Stimulated activated CD8-positive, alpha-beta memory T cell treated with anti-CD3 and anti-CD28 coated beads, Interleukin-2, amount 100 ng/mL, for 48 hours (primary cell): ENCODE results near the gene ADAM12.

Source experiments
- DNase-seq, 2 donors: peaks; one replicate each; pipeline ENCODE4 v3.0.0-alpha.2; 2020; ENCODE audit warnings: low read depth in 2 of 2

Gene ADAM12

GRCh38 chr10:126317751-126318150 is 70.5 kb downstream of the ADAM12 start:
- DNase-seq, result no peak

- no peak for DNase-seq
Observed at GRCh38 chr10:126315494-126316177, 72.6 kb downstream of the ADAM12 start.

GRCh38 chr10:126314863-126315493 is 73.3 kb downstream of the ADAM12 start:
- DNase-seq, result no peak

- DNase-seq, result no peak
Observed at GRCh38 chr10:126312167-126312566, 76.1 kb downstream of the ADAM12 start.

GRCh38 chr10:126309228-126309883 is 78.9 kb downstream of the ADAM12 start:
- DNase-seq, result no peak

GRCh38 chr10:126302826-126303665 is 85.2 kb downstream of the ADAM12 start:
- no peak for DNase-seq

- DNase-seq, result no peak
Observed at GRCh38 chr10:126302476-126302756, 85.9 kb downstream of the ADAM12 start.

- no peak for DNase-seq
Observed at GRCh38 chr10:126301701-126302475, 86.4 kb downstream of the ADAM12 start.

- DNase-seq, result no peak
Observed at GRCh38 chr10:126294451-126294850, 93.8 kb downstream of the ADAM12 start.

GRCh38 chr10:126290232-126290631 is 98.0 kb downstream of the ADAM12 start:
- DNase-seq, result no peak

GRCh38 chr10:126288547-126289493 is 99.5 kb downstream of the ADAM12 start:
- no peak for DNase-seq

- DNase-seq, result no peak
Observed at GRCh38 chr10:126286256-126286780, 102.0 kb downstream of the ADAM12 start.

- DNase-seq, result no peak
Observed at GRCh38 chr10:126283307-126283706, 105.0 kb downstream of the ADAM12 start.

GRCh38 chr10:126278851-126279250 is 109.4 kb downstream of the ADAM12 start:
- no peak for DNase-seq

GRCh38 chr10:126277181-126277580 is 111.1 kb downstream of the ADAM12 start:
- no peak for DNase-seq

GRCh38 chr10:126272526-126272925 is 115.8 kb downstream of the ADAM12 start:
- no peak for DNase-seq

GRCh38 chr10:126270111-126270510 is 118.2 kb downstream of the ADAM12 start:
- no peak for DNase-seq

- no peak for DNase-seq
Observed at GRCh38 chr10:126268013-126268920, 120.0 kb downstream of the ADAM12 start.
